ENCODE measurements around the gene SLX4IP.

GRCh38 chr20:10511170-10511508 lies 76.0 kb downstream of the SLX4IP start:
- TF ChIP-seq POLR2AphosphoS5 (IDR thresholded peaks at IDR 0.05; ENCODE audit: low read depth, low read length) = no peak
- no peak for TF ChIP-seq POLR2A (IDR thresholded peaks at IDR 0.05; ENCODE audit: low read depth, low read length)
- TF ChIP-seq TAF1 (IDR thresholded peaks at IDR 0.05; ENCODE audit: borderline replicate concordance, low read depth, low read length) = no peak

Measured in GM12892 (cell line).